WTC11 (cell line): ENCODE data around the gene SMIM41. TPM values are rescaled to one million over a fixed set of nuclear protein-coding genes. Genes with fewer than 3 reads are reported as not detected.

Experiments used
- ATAC-seq: fragments of 200-7000 bp; cut with Tn5 transposase; 2 replicates; pipeline ENCODE4 v1.10.0; 2021; ENCODE audit warnings: mild to moderate bottlenecking, moderate library complexity
- CTCF ChIA-PET: fragments of 300-600 bp; sonication (Branson Sonifier 250); formaldehyde crosslinking; loops from one replicate; lab custom pipeline; 2021; ENCODE audit warnings: antibody characterized with exemption; lab: Charles Lee
- POLR2A ChIA-PET: fragments of 350-600 bp; sonication (Branson Sonifier 250); formaldehyde crosslinking; loops from one replicate; lab custom pipeline; 2021; ENCODE audit warnings: antibody characterized with exemption; lab: Charles Lee
- DNase-seq: peaks from one replicate; pipeline ENCODE4 v3.0.0; 2021; ENCODE audit warnings: low spot score
- H3K27ac Mint-ChIP-seq: 2 replicates; pipeline ENCODE4 v1.8.0; 2021; ENCODE audit warnings: mixed read lengths
- H3K27me3 Mint-ChIP-seq: 2 replicates; pipeline ENCODE4 v1.8.0; 2021; ENCODE audit warnings: low read depth, mild to moderate bottlenecking, moderate library complexity, mixed read lengths
- H3K36me3 Mint-ChIP-seq: 2 replicates; pipeline ENCODE4 v1.8.0; 2021; ENCODE audit warnings: mixed read lengths
- H3K4me1 Mint-ChIP-seq: 2 replicates; pipeline ENCODE4 v1.8.0; 2022; ENCODE audit warnings: mixed read lengths
- H3K4me3 Mint-ChIP-seq: 2 replicates; pipeline ENCODE4 v1.8.0; 2021; ENCODE audit warnings: mild to moderate bottlenecking, moderate library complexity, mixed read lengths
- H3K9me3 Mint-ChIP-seq: 2 replicates; pipeline ENCODE4 v1.8.0; 2021; ENCODE audit warnings: mixed read lengths
- FOXK1 ChIP-seq: sonication (generic); formaldehyde crosslinking; IDR thresholded peaks from 2 replicates; pipeline ENCODE4 v1.8.0; 2022; ENCODE audit warnings: mild to moderate bottlenecking, moderate library complexity, missing genetic modification reagents
- GABPB1 ChIP-seq: sonication (generic); formaldehyde crosslinking; IDR thresholded peaks from 2 replicates; pipeline ENCODE4 v1.8.1; 2023; ENCODE audit warnings: mild to moderate bottlenecking, missing genetic modification reagents
- GRHL2 ChIP-seq: fragments of 250-450 bp; sonication (Bioruptor Pico); IDR thresholded peaks from 2 replicates; pipeline ENCODE4 v1.8.0; 2022; ENCODE audit warnings: mild to moderate bottlenecking, moderate library complexity; ENCODE audit not compliant: insufficient replicate concordance, severe bottlenecking
- SMAD4 ChIP-seq: sonication (generic); formaldehyde crosslinking; IDR thresholded peaks from 2 replicates; pipeline ENCODE4 v1.8.0; 2022; ENCODE audit warnings: mild to moderate bottlenecking, missing genetic modification reagents
- SP1 ChIP-seq: sonication (generic); formaldehyde crosslinking; conservative IDR thresholded peaks from 2 replicates; pipeline ENCODE4 v1.8.1; 2022; ENCODE audit warnings: missing genetic modification reagents
- TCF7 ChIP-seq: sonication (generic); formaldehyde crosslinking; IDR thresholded peaks from 2 replicates; pipeline ENCODE4 v1.8.0; 2022; ENCODE audit warnings: mild to moderate bottlenecking, low read depth, missing genetic modification reagents, moderate library complexity
- TP53 ChIP-seq: sonication (generic); formaldehyde crosslinking; IDR thresholded peaks from 2 replicates; pipeline ENCODE4 v1.8.1; 2023; ENCODE audit warnings: mild to moderate bottlenecking, missing genetic modification reagents
- ZNF121 ChIP-seq: sonication (generic); formaldehyde crosslinking; IDR thresholded peaks from 2 replicates; pipeline ENCODE4 v1.8.0; 2023; ENCODE audit warnings: missing genetic modification reagents
- ZNF423 ChIP-seq: fragments of 250-450 bp; sonication (Bioruptor Pico); IDR thresholded peaks from 2 replicates; pipeline ENCODE4 v2.1.2; 2022; ENCODE audit warnings: mild to moderate bottlenecking, moderate library complexity
- total RNA-seq: library from RNA; stranded (reverse); gene quantifications from 3 replicates; pipeline ENCODE4 v1.2.3, GENCODE V29; 2021
- TF ChIP-seq, protein P1 (sequence below): sonication (generic); formaldehyde crosslinking; IDR thresholded peaks from 2 replicates; pipeline ENCODE4 v1.8.1; 2022; ENCODE audit warnings: mild to moderate bottlenecking, moderate library complexity, missing genetic modification reagents
- TF ChIP-seq, protein P2 (sequence below): sonication (generic); formaldehyde crosslinking; IDR thresholded peaks from 2 replicates; pipeline ENCODE4 v1.8.0; 2023; ENCODE audit warnings: missing genetic modification reagents
- TF ChIP-seq, protein P3 (sequence below): sonication (generic); formaldehyde crosslinking; IDR thresholded peaks from 2 replicates; pipeline ENCODE4 v1.8.1; 2023; ENCODE audit warnings: mild to moderate bottlenecking, moderate library complexity, missing genetic modification reagents
- TF ChIP-seq, protein P4 (sequence below): sonication (generic); formaldehyde crosslinking; IDR thresholded peaks from 2 replicates; pipeline ENCODE4 v1.8.1; 2022; ENCODE audit warnings: missing genetic modification reagents, borderline replicate concordance
- TF ChIP-seq, protein P5 (sequence below): sonication (generic); formaldehyde crosslinking; IDR thresholded peaks from 2 replicates; pipeline ENCODE4 v1.8.0; 2022; ENCODE audit warnings: mild to moderate bottlenecking, missing genetic modification reagents
- TF ChIP-seq, protein P6 (sequence below): sonication (generic); formaldehyde crosslinking; IDR thresholded peaks from 2 replicates; pipeline ENCODE4 v1.8.1; 2023; ENCODE audit warnings: mild to moderate bottlenecking, missing genetic modification reagents
- TF ChIP-seq, protein P7 (sequence below): sonication (generic); formaldehyde crosslinking; IDR thresholded peaks from 2 replicates; pipeline ENCODE4 v1.8.1; 2022; ENCODE audit warnings: mild to moderate bottlenecking, missing genetic modification reagents, moderate library complexity, borderline replicate concordance

Gene SMIM41
- total RNA-seq, 1 experiment from 2014 or later = not detected

DNA sequence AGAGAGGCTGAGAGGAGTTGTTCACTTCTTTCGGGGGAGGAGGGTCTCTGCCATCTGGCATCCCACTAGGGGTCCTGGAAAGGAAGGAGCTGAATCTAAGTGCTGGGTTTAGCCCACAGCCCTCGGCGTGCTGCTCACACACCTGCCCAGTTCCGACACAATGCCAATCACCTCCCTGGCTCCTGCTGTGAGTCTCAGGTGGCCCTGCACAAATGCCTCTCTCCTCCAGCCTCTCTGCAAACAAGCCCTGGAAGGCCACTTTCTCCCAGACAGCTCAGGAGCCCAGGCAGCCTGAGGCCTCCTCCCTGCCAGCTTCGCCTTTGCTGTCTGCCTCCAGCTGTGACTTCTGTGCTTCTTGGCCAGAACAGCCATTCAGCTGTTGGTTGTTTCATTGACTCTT is 51.2 kb downstream of the SMIM41 start:
- Mint-ChIP-seq H3K4me1 (peaks cover 41% of the 10 kb centered on the region), H3K27ac (no peak overlapping the region), H3K9me3 (no peaks in the 10 kb centered on the region), H3K27me3 (no peaks in the 10 kb centered on the region), H3K4me3 (no peak overlapping the region), H3K36me3 (no peaks in the 10 kb centered on the region)
- DNase-seq = no peak
- ChIA-PET POLR2A (no interaction called here), CTCF (interaction anchor here (0.7 to 3.4 kb wide), 13 partner anchors 9 to 740 kb away, joined by 3 to 35 read pairs (median 4); no protein-coding TSS in a partner anchor)
- ATAC-seq = peak; percentile 50
- TF ChIP-seq FOXK1 (no peak), TP53 (CRISPR knock-in tag) (no peak), GRHL2 (CRISPR knock-in tag) (no peak), ZNF121 (0 out of 2 replicates have a peak, but pooled peaks have one; percentile 28), TCF7 (CRISPR knock-in tag) (no peak), ZNF423 (peak; percentile 84), SP1 (no peak), SMAD4 (CRISPR knock-in tag) (no peak)
- TF ChIP-seq, protein P1, sequence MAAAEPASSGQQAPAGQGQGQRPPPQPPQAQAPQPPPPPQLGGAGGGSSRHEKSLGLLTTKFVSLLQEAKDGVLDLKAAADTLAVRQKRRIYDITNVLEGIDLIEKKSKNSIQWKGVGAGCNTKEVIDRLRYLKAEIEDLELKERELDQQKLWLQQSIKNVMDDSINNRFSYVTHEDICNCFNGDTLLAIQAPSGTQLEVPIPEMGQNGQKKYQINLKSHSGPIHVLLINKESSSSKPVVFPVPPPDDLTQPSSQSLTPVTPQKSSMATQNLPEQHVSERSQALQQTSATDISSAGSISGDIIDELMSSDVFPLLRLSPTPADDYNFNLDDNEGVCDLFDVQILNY (CRISPR knock-in tag) = no peak
- TF ChIP-seq, protein P2, sequence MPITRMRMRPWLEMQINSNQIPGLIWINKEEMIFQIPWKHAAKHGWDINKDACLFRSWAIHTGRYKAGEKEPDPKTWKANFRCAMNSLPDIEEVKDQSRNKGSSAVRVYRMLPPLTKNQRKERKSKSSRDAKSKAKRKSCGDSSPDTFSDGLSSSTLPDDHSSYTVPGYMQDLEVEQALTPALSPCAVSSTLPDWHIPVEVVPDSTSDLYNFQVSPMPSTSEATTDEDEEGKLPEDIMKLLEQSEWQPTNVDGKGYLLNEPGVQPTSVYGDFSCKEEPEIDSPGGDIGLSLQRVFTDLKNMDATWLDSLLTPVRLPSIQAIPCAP (CRISPR knock-in tag) = no peak

DNA sequence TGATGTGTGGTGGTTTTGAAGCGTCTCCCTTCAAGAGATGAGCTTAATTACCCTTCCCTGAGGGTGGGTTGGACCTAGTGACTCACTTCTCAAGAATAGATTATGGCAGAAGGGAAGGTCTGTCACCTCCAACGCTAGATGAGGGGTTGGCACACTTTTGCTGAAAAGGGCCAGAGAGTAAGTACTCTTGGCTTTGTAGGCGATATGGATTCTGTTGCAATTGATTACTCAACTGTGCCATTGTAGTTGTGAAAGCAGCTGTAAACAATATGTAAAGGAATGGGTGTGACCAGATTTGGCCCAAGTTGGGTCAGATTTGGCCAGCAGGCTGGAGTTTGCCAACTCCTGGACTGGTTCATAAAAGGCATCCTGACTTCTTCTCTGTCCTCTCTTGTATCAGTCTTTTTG is 53.3 kb downstream of the SMIM41 start:
- H3K4me3 Mint-ChIP-seq = no peak overlapping the region
- H3K4me1 Mint-ChIP-seq = peaks cover 20% of the 10 kb centered on the region
- DNase-seq = no peak
- no peaks in the 10 kb centered on the region for H3K36me3 Mint-ChIP-seq
- ChIA-PET POLR2A (no interaction called here), CTCF (interaction anchor here (1.4 to 1.8 kb wide), 2 partner anchors 11 to 13 kb away, joined by 5 to 6 read pairs; no protein-coding TSS in a partner anchor)
- no peak for ATAC-seq
- H3K9me3 Mint-ChIP-seq = no peaks in the 10 kb centered on the region
- TF ChIP-seq, protein P3, sequence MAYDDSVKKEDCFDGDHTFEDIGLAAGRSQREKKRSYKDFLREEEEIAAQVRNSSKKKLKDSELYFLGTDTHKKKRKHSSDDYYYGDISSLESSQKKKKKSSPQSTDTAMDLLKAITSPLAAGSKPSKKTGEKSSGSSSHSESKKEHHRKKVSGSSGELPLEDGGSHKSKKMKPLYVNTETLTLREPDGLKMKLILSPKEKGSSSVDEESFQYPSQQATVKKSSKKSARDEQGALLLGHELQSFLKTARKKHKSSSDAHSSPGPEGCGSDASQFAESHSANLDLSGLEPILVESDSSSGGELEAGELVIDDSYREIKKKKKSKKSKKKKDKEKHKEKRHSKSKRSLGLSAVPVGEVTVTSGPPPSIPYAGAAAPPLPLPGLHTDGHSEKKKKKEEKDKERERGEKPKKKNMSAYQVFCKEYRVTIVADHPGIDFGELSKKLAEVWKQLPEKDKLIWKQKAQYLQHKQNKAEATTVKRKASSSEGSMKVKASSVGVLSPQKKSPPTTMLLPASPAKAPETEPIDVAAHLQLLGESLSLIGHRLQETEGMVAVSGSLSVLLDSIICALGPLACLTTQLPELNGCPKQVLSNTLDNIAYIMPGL (CRISPR knock-in tag) = no peak
- no peak overlapping the region for H3K27ac Mint-ChIP-seq
- no peaks in the 10 kb centered on the region; the same call in none of the 2 replicates for H3K27me3 Mint-ChIP-seq

DNA sequence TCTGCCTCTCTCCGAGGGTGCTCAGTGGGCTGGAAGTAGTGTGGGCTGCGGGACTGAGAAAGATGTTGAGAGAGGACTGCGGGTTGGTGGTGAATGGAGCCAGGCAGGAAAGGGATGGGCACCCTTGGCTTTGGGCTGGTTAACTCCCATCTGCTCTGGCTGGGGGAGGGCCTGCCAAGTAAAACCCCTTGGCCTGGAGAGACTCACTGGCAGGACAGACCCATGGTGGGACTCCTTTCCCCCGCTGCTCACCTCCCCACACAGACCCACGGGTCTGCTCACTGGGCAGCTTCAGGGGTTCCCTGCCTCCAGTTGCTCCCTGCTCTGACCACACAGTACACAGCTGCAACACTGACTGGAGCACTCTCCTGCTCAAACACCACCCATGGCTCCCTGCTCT is 58.2 kb downstream of the SMIM41 start:
- no peaks in the 10 kb centered on the region for H3K9me3 Mint-ChIP-seq
- POLR2A ChIA-PET = no interaction called here
- CTCF ChIA-PET = interaction anchor here (1.0 to 5.0 kb wide), 4 partner anchors 13 to 112 kb away, joined by 4 to 23 read pairs (median 14); no protein-coding TSS in a partner anchor
- TF ChIP-seq, protein P2 (CRISPR knock-in tag) = no peak
- TF ChIP-seq, all 79 proteins: peak for 0
- Mint-ChIP-seq H3K27ac (no peak overlapping the region), H3K4me1 (peaks cover 20% of the 10 kb centered on the region), H3K36me3 (no peaks in the 10 kb centered on the region), H3K4me3 (no peak overlapping the region), H3K27me3 (no peaks in the 10 kb centered on the region; the same call in none of the 2 replicates)
- DNase-seq (no peak), ATAC-seq (no peak)

DNA sequence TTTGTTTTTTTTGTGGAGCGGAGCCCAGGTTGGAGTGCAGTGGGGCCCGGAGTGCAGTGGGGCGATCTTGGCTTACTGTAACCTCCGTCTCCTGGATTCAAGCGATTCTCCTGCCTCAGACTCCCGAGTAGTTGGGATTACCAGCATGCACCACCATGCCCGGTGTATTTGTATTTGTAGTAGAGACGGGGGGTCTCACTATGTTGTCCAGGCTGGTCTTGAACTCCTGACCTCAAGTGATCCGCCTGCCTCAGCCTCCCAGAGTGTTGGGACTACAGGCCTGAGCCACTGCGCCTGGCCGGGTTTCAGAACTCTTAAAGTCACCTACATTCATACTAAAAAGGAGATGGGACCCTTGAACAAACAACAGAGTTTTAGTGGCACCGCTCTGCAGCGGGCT is 59.6 kb downstream of the SMIM41 start:
- H3K36me3 Mint-ChIP-seq = no peaks in the 10 kb centered on the region
- ChIA-PET CTCF (interaction anchor here (3.3 to 5.0 kb wide), 2 partner anchors 15 to 19 kb away, joined by 22 to 23 read pairs; no protein-coding TSS in a partner anchor), POLR2A (interaction anchor here (0.6 kb wide), 1 partner anchor 218 kb away, joined by 3 read pairs; no protein-coding TSS in a partner anchor)
- no peak for ATAC-seq
- no peak overlapping the region for H3K27ac Mint-ChIP-seq
- no peak for DNase-seq
- no peaks in the 10 kb centered on the region for H3K9me3 Mint-ChIP-seq
- no peaks in the 10 kb centered on the region; the same call in none of the 2 replicates for H3K27me3 Mint-ChIP-seq
- peaks cover 30% of the 10 kb centered on the region for H3K4me1 Mint-ChIP-seq
- no peak overlapping the region for H3K4me3 Mint-ChIP-seq
- TF ChIP-seq SMAD4 (CRISPR knock-in tag) (no peak), ZNF423 (no peak), GABPB1 (no peak)
- TF ChIP-seq, protein P4, sequence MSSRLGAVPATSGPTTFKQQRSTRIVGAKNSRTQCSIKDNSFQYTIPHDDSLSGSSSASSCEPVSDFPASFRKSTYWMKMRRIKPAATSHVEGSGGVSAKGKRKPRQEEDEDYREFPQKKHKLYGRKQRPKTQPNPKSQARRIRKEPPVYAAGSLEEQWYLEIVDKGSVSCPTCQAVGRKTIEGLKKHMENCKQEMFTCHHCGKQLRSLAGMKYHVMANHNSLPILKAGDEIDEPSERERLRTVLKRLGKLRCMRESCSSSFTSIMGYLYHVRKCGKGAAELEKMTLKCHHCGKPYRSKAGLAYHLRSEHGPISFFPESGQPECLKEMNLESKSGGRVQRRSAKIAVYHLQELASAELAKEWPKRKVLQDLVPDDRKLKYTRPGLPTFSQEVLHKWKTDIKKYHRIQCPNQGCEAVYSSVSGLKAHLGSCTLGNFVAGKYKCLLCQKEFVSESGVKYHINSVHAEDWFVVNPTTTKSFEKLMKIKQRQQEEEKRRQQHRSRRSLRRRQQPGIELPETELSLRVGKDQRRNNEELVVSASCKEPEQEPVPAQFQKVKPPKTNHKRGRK (CRISPR knock-in tag) = no peak
- TF ChIP-seq, protein P5, sequence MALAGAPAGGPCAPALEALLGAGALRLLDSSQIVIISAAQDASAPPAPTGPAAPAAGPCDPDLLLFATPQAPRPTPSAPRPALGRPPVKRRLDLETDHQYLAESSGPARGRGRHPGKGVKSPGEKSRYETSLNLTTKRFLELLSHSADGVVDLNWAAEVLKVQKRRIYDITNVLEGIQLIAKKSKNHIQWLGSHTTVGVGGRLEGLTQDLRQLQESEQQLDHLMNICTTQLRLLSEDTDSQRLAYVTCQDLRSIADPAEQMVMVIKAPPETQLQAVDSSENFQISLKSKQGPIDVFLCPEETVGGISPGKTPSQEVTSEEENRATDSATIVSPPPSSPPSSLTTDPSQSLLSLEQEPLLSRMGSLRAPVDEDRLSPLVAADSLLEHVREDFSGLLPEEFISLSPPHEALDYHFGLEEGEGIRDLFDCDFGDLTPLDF (CRISPR knock-in tag) = no peak
- TF ChIP-seq, protein P6, sequence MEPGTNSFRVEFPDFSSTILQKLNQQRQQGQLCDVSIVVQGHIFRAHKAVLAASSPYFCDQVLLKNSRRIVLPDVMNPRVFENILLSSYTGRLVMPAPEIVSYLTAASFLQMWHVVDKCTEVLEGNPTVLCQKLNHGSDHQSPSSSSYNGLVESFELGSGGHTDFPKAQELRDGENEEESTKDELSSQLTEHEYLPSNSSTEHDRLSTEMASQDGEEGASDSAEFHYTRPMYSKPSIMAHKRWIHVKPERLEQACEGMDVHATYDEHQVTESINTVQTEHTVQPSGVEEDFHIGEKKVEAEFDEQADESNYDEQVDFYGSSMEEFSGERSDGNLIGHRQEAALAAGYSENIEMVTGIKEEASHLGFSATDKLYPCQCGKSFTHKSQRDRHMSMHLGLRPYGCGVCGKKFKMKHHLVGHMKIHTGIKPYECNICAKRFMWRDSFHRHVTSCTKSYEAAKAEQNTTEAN (CRISPR knock-in tag) = no peak
- TF ChIP-seq, protein P7, sequence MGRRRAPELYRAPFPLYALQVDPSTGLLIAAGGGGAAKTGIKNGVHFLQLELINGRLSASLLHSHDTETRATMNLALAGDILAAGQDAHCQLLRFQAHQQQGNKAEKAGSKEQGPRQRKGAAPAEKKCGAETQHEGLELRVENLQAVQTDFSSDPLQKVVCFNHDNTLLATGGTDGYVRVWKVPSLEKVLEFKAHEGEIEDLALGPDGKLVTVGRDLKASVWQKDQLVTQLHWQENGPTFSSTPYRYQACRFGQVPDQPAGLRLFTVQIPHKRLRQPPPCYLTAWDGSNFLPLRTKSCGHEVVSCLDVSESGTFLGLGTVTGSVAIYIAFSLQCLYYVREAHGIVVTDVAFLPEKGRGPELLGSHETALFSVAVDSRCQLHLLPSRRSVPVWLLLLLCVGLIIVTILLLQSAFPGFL (CRISPR knock-in tag) = no peak
